Measurements from ENCODE around the gene PPARG. TPM values are rescaled to one million over a fixed set of nuclear protein-coding genes. Genes with fewer than 3 reads are reported as not detected.

PPARG gene
- total RNA-seq, 1 donor = 1.9 TPM

DNA sequence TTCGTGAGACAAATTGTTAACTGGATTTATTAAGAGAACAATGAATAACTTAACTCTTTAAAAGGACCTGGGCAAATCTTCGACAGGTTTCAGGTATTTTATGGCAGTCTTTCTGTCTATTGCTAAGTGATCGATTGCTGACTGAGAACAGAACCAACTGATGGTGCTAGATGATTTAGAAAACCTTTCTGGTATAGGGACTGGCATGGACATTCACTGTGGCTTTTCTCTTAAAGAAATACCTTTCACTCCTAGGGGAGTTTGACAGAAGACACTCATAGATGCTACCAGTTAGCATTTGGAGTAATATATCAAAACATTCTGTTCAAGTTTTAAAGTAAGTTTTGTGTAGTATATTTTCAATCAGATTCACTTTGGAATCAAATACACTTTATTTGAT is 654 bp downstream of the PPARG start:
- Histone ChIP-seq H3K27me3 (ENCODE audit: insufficient read depth, low read length) (peaks cover 46% of the 10 kb centered on the region), H3K4me3 (ENCODE audit: low read length) (no peak overlapping the region), H3K9me3 (ENCODE audit: low read depth, low read length) (no peaks in the 10 kb centered on the region), H3K4me1 (ENCODE audit: insufficient read depth, low read length) (peaks cover 16% of the 10 kb centered on the region)

DNA sequence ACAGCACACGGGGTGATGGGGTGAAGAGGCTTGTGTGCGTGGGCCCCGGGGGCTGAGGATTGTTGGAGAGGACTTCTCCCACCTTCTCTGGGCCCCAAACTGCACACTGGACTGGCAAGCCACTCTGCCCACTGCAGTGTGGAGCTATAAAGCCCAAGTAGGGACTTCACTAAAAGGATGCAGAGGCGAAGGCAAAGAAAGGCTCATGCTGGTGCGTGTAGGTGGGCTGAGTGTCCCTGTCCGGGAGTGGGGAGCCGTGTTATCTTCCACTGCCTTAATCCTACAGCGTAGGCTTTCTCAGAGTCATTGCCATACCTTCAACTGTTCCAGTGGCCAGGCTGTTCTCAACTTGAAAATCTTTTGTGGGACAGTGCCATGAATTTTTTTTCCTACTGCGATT is 3.9 kb downstream of the PPARG start:
- no peaks in the 10 kb centered on the region for H3K9me3 ChIP-seq (ENCODE audit: low read depth, low read length)

DNA sequence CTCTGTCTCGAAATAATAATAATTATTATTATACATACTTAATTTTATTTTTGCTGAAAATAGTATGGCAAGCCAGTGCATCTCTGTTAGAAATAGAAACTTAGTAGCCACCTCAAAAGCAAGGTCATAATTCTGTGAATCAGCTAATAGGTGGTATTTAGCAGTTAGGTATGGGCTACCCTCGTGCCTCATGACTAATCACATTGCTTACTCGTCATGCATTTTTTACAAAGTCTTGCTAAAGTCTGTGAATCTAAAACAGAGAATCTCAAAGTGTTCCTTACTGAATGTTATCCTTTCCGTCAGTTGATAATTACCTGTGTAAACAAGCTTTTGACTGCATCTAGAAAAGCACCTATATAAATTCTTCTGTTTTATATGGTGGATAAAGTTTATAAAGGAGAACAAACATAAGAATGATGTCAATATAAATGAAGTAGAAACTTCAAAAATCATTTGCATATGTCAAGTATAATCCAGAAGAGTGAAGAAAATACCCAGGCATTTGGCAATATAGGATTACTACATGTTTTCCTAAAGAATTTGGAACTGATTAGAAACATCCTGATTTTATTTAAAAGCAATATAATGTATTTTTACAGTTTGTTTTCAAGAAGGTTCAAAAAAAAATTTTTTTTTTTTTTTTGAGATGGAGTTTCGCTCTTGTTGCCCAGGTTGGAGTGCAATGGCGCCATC is 6.2 kb downstream of the PPARG start:
- Histone ChIP-seq H3K4me1 (ENCODE audit: insufficient read depth, low read length) (no peaks in the 10 kb centered on the region), H3K9me3 (ENCODE audit: low read depth, low read length) (no peaks in the 10 kb centered on the region), H3K27me3 (ENCODE audit: insufficient read depth, low read length) (peaks cover 8% of the 10 kb centered on the region), H3K4me3 (ENCODE audit: low read length) (no peak overlapping the region)

More for the DNA sequence above, 3.9 kb downstream of the PPARG start:
- no peak overlapping the region for H3K4me3 ChIP-seq (ENCODE audit: low read length)
- H3K4me1 ChIP-seq (ENCODE audit: insufficient read depth, low read length) = peaks cover 9% of the 10 kb centered on the region
- peaks cover 20% of the 10 kb centered on the region for H3K27me3 ChIP-seq (ENCODE audit: insufficient read depth, low read length)

DNA sequence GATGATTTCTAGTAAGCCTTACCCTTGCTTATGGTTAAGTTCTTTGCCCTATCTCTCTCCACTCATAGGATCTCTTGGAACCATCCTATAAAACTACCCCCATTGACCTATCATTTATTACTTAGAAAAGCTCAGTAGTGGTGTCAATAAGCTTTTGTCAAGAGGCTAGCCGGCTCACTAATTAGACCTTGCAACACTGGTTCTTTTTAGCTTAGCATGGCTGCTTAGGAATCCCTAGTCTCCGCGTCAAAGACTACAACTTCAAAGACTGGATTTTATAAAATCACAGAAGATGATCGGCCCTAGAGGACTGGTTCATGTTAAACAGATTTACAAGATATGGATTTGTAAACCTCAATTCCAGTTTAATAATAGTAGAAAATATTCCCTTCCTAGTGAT is 7.6 kb downstream of the PPARG start:
- no peak overlapping the region for H3K4me3 ChIP-seq (ENCODE audit: low read length)
- H3K9me3 ChIP-seq (ENCODE audit: low read depth, low read length) = no peaks in the 10 kb centered on the region
- no peaks in the 10 kb centered on the region for H3K27me3 ChIP-seq (ENCODE audit: insufficient read depth, low read length)
- no peaks in the 10 kb centered on the region for H3K4me1 ChIP-seq (ENCODE audit: insufficient read depth, low read length)

DNA sequence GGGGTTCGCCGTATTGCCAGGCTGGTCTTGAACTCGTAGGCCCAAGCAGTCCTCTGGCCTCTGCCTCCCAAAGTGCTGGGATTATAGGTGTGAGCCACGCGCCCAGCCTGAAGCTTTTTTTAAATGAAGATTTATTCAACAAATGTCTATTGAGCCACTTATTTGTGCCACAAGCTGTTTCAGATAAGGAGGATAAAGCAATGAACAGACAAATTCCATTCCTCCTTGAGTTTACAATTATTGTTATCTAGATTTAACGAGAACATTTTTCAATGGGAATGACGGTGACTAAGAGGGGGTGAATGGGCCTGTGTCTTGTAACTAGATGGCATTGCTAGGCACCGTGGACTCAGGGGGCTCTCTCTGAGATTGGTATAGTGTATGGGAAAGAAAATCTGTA is 10.2 kb downstream of the PPARG start:
- peaks cover 12% of the 10 kb centered on the region for H3K4me1 ChIP-seq (ENCODE audit: insufficient read depth, low read length)
- H3K4me3 ChIP-seq (ENCODE audit: low read length) = no peak overlapping the region
- H3K27me3 ChIP-seq (ENCODE audit: insufficient read depth, low read length) = no peaks in the 10 kb centered on the region
- H3K9me3 ChIP-seq (ENCODE audit: low read depth, low read length) = no peaks in the 10 kb centered on the region

DNA sequence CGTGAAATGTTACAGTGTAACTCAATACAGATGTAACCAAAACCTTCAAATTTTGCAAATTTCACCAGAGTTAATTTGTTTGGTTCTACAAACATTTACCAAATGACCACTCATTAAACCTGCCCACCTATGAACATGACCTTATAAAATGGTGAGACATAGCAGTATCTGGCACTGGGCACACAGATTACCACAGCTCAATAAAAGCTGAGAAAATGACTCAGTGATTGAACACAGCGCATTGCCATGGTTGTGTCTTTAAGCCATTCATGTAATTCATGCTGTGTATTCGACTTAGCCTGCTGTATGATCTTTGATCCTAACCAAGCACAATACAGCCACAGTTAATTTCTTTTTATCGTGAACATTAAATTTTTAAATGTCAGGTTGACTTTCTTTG is 11.3 kb downstream of the PPARG start:
- Histone ChIP-seq H3K4me3 (ENCODE audit: low read length) (no peak overlapping the region), H3K4me1 (ENCODE audit: insufficient read depth, low read length) (peaks cover 12% of the 10 kb centered on the region), H3K9me3 (ENCODE audit: low read depth, low read length) (no peaks in the 10 kb centered on the region), H3K27me3 (ENCODE audit: insufficient read depth, low read length) (no peaks in the 10 kb centered on the region)

DNA sequence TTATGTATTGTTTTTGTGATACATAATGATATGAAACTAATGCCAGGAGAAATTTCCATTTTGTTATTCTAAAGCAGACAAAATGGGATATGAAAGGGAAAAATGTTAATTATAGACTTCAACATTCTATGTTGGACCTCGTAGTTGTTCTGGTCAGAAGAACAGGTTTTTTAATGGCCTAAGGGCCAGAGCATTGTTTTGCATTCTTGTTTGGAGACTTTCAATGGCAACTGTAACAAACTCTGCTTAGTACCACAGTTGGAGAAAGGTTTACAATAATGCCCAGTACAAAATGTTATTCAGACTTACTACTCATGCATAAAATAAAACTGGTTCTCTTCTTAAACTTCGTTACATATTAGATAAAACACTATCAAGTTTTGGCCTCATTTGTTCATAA is 12.2 kb downstream of the PPARG start:
- Histone ChIP-seq H3K27me3 (ENCODE audit: insufficient read depth, low read length) (no peaks in the 10 kb centered on the region), H3K4me1 (ENCODE audit: insufficient read depth, low read length) (peaks cover 12% of the 10 kb centered on the region), H3K4me3 (ENCODE audit: low read length) (no peak overlapping the region), H3K9me3 (ENCODE audit: low read depth, low read length) (no peaks in the 10 kb centered on the region)

DNA sequence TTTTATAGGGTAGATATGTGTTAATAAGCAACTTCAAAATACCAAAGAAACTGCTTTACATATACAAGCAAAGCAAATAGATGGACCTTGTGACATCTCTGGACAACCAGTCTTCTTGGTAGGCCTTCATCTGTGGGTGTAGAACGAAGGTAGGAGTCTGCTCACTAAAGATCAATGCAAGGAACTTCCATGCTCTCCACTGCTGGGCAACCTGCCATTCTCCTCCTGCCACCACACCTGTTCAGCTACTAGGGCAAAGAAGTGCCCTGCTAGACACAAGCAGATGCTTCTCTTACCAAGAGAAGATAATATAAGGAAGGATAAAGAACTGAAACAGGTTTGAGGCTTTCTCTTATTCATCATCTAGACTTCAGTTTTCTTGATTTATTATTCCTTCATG is 12.6 kb downstream of the PPARG start:
- Histone ChIP-seq H3K9me3 (ENCODE audit: low read depth, low read length) (no peaks in the 10 kb centered on the region), H3K4me1 (ENCODE audit: insufficient read depth, low read length) (peaks cover 12% of the 10 kb centered on the region)

DNA sequence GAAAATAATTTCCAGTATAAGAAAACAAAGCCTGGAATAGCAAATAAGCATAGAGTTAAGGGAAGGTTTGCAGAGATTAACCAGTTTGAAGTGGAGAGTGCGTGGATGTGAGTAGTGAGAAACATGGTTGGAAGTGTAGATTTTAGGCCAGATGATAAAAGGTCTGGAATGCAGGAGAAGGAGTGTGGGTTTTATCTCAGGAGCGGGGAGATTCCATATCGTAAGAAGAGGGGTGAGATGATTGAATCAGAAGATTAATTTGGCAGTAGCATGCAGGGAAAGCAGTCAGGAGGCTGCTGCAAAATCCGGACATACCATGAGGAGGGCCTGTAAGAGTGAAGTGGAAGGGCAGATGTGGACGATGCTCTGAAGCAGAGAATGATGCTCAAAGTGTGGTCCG is 13.7 kb downstream of the PPARG start:
- H3K4me3 ChIP-seq (ENCODE audit: low read length) = no peak overlapping the region
- H3K4me1 ChIP-seq (ENCODE audit: insufficient read depth, low read length) = peaks cover 12% of the 10 kb centered on the region
- no peaks in the 10 kb centered on the region for H3K9me3 ChIP-seq (ENCODE audit: low read depth, low read length)
- H3K27me3 ChIP-seq (ENCODE audit: insufficient read depth, low read length) = no peaks in the 10 kb centered on the region

More for the DNA sequence above, 12.6 kb downstream of the PPARG start:
- Histone ChIP-seq H3K27me3 (ENCODE audit: insufficient read depth, low read length) (no peaks in the 10 kb centered on the region), H3K4me3 (ENCODE audit: low read length) (no peak overlapping the region)

DNA sequence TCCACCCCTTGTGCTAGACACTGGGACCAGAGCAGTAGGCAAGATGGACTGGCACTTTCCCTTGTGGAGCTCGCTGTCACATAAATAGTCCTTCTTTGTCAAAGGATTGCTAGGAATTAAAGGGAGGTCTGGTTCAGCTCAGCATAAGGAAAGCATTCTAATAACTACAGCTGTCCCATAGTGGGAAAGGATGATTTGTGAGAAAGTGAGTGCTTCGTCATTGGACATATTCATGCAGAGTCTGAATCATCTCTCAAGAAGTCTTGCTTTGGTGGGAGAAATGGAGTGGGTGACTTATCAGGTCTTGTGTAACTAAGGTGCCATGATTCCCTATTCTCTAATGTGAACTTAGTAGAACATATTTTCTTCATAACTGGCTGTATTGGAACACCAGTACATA is 14.7 kb downstream of the PPARG start:
- H3K4me1 ChIP-seq (ENCODE audit: insufficient read depth, low read length) = peaks cover 12% of the 10 kb centered on the region
- H3K4me3 ChIP-seq (ENCODE audit: low read length) = no peak overlapping the region
- H3K27me3 ChIP-seq (ENCODE audit: insufficient read depth, low read length) = no peaks in the 10 kb centered on the region
- H3K9me3 ChIP-seq (ENCODE audit: low read depth, low read length) = no peaks in the 10 kb centered on the region

DNA sequence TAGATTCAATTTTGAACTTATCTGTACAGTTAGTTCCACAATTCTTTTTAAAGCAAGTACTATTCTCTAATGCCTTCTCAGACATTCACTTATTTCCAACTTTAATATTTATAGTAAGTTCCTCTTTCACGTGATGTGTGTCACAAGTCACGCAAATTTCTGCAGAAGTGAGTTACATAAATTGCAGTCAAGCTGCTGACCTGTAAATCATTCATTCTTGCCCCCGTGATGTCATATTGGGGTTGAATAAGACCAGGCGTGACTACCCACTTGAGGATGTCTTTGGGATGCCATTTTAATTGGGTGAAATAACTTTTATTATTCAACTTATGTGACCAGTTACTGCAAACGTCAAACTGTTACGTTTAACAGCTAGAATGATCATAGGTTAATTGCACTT is 15.1 kb downstream of the PPARG start:
- no peak overlapping the region for H3K4me3 ChIP-seq (ENCODE audit: low read length)
- H3K4me1 ChIP-seq (ENCODE audit: insufficient read depth, low read length) = peaks cover 12% of the 10 kb centered on the region
- H3K27me3 ChIP-seq (ENCODE audit: insufficient read depth, low read length) = no peaks in the 10 kb centered on the region
- H3K9me3 ChIP-seq (ENCODE audit: low read depth, low read length) = no peaks in the 10 kb centered on the region

DNA sequence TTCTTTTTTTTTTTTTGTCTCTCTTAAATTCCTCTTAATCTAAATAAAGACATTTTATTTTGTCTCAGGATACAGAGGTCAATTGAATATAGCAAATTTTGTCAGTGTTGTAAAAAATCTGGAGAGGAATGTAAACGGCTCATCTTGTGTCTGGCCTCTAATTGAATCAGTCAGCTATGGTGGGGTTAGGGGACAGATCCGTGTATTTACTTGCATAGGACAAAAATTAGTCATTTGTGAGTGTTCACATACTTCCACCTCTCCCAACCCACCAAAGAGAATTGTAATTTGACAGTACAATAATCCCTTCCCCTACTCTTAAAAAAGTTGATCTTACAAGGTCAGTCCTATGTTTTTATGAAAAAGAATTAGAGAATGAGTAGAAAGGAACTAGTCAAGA is 18.3 kb downstream of the PPARG start:
- peaks cover 12% of the 10 kb centered on the region for H3K4me1 ChIP-seq (ENCODE audit: insufficient read depth, low read length)
- H3K9me3 ChIP-seq (ENCODE audit: low read depth, low read length) = no peaks in the 10 kb centered on the region
- no peaks in the 10 kb centered on the region for H3K27me3 ChIP-seq (ENCODE audit: insufficient read depth, low read length)
- H3K4me3 ChIP-seq (ENCODE audit: low read length) = no peak overlapping the region

DNA sequence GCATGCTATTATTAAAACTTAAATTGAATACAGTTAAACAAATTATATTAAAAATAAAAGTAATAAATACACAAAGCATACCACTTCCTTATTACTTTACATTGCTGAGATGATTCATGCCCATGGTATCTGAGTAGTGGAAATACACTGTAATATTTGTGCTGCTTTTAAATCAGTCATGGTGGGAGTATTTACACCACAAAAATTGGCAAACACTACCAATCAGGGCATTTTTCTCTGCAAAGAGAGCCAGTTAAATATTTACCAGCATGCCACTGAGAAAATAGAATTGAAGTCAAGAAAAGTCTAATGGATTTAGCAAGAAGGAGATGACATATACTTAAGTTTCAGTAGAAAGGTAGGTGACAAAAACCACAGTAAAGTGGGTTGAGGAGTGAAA is 19.6 kb downstream of the PPARG start:
- Histone ChIP-seq H3K4me3 (ENCODE audit: low read length) (no peak overlapping the region), H3K4me1 (ENCODE audit: insufficient read depth, low read length) (peaks cover 2% of the 10 kb centered on the region), H3K9me3 (ENCODE audit: low read depth, low read length) (no peaks in the 10 kb centered on the region), H3K27me3 (ENCODE audit: insufficient read depth, low read length) (peaks cover 2% of the 10 kb centered on the region)

DNA sequence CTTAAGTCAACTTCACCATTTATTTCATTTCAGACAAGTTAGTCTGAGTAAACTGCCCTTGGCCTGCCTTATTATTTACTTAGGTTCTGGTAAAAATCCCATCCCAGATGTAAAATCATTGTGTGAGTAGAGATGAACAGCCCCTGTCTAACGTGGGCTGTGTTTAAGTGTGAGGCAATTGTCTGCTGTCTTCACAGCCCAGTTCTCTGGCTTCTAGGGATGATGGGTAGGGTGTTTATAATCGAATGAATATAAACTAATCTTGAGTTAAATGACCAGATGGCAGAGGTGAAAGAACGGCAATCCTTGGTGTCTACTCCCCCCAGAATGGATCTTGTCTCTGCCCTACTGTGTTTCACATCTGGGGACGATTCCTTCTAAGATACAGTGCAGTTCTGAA is 20.8 kb downstream of the PPARG start:
- Histone ChIP-seq H3K4me3 (ENCODE audit: low read length) (no peak overlapping the region), H3K9me3 (ENCODE audit: low read depth, low read length) (no peaks in the 10 kb centered on the region), H3K27me3 (ENCODE audit: insufficient read depth, low read length) (peaks cover 2% of the 10 kb centered on the region), H3K4me1 (ENCODE audit: insufficient read depth, low read length) (no peaks in the 10 kb centered on the region)

DNA sequence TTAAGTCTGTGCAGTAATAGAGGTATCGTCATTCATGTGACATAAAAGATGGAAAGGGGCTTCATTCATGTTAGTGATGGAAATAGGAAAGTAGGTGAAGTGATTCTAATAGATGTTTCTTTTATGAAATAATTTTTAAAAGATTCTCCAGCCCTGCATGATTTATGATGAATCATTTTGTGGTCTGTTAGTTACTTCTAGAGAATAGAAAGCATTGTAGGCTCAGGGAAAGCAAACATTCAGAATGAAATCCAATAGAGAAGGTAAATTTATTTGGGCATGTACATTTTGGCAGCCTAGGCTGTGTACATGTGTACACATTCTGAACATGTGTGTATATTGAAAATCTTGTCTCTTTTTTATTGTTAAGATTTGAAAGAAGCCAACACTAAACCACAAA is 23.1 kb downstream of the PPARG start:
- H3K9me3 ChIP-seq (ENCODE audit: low read depth, low read length) = no peaks in the 10 kb centered on the region
- peaks cover 4% of the 10 kb centered on the region for H3K4me1 ChIP-seq (ENCODE audit: insufficient read depth, low read length)
- H3K27me3 ChIP-seq (ENCODE audit: insufficient read depth, low read length) = peaks cover 2% of the 10 kb centered on the region
- no peak overlapping the region for H3K4me3 ChIP-seq (ENCODE audit: low read length)

DNA sequence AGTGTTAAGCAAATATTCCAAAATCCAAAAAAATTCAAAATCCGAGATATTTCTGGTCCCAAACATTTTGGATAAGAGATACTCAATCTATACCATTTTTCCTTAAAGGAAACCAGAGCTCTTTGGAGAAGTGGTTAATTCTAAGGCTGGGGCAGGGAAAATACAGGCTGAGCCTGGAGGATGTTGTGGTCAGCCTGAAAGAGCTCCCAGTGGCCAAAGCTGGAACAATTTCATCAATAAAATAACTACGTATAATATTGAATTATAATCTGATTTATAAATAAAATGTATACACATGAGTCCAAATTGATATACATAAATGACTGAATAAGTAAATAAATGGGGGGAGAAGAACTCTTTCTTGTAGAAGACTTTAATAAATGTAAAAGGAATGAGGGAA is 24.6 kb downstream of the PPARG start:
- Histone ChIP-seq H3K4me3 (ENCODE audit: low read length) (no peak overlapping the region), H3K4me1 (ENCODE audit: insufficient read depth, low read length) (peaks cover 4% of the 10 kb centered on the region), H3K27me3 (ENCODE audit: insufficient read depth, low read length) (peaks cover 2% of the 10 kb centered on the region), H3K9me3 (ENCODE audit: low read depth, low read length) (no peaks in the 10 kb centered on the region)
